Measurements from ENCODE around the gene PHACTR3.

Gene PHACTR3

DNA sequence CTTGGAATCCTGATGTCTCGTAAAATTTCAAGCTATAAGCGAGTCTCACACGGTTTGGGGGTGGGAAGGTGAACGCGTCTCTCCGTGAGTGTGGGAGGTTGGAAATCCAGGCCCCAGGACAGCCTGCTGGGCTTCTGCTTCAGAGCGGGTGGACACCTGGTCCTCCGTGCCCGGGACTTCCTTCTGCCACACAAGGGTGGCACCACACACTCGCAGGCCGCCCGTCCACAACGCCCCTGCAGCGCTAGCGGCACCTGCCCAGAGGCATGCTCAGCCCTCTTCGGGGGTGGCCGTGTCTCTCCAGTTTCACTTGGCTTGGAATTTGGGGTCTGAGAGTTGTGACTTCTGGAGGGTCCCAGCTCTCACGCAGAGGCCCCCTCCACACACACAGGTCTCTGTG lies 151.9 kb downstream of the PHACTR3 start:
- H3K27ac ChIP-seq = no peak overlapping the region
- TF ChIP-seq, protein P1, sequence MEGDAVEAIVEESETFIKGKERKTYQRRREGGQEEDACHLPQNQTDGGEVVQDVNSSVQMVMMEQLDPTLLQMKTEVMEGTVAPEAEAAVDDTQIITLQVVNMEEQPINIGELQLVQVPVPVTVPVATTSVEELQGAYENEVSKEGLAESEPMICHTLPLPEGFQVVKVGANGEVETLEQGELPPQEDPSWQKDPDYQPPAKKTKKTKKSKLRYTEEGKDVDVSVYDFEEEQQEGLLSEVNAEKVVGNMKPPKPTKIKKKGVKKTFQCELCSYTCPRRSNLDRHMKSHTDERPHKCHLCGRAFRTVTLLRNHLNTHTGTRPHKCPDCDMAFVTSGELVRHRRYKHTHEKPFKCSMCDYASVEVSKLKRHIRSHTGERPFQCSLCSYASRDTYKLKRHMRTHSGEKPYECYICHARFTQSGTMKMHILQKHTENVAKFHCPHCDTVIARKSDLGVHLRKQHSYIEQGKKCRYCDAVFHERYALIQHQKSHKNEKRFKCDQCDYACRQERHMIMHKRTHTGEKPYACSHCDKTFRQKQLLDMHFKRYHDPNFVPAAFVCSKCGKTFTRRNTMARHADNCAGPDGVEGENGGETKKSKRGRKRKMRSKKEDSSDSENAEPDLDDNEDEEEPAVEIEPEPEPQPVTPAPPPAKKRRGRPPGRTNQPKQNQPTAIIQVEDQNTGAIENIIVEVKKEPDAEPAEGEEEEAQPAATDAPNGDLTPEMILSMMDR (IDR thresholded peaks at IDR 0.05) = no peak
- no peaks in the 10 kb centered on the region for H3K9me3 ChIP-seq
- H3K36me3 ChIP-seq = no peaks in the 10 kb centered on the region
- no peaks in the 10 kb centered on the region for H3K4me1 ChIP-seq (ENCODE audit: control insufficient read depth in 1 of 2, insufficient read depth in 1 of 2, low read depth in 1 of 2, low read length in 1 of 2)
- H3K4me3 ChIP-seq (ENCODE audit: low read depth in 1 of 2, low read length in 1 of 2) = no peak overlapping the region
- peaks cover 38% of the 10 kb centered on the region for H3K27me3 ChIP-seq

DNA sequence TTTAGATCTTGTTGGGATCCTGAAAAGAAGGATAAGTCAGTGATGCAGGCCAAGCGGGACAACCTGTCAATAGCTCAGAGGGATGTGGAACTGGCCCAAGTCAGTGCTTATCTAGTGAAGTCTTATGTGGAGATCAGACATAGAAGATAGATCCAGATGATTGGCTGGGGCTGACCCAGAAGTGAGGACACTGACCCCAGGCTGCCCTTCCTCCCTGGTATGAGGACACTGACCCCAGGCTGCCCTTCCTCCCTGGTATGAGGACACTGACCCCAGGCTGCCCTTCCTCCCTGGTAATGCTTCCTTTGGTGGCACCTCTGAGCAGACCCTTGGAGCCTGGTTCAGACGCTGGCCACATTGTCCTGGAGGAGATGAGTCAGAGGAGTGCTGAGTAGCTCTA lies 159.7 kb downstream of the PHACTR3 start:
- Histone ChIP-seq H3K4me3 (ENCODE audit: low read depth in 1 of 2, low read length in 1 of 2) (no peak overlapping the region), H3K4me1 (ENCODE audit: control insufficient read depth in 1 of 2, insufficient read depth in 1 of 2, low read depth in 1 of 2, low read length in 1 of 2) (no peaks in the 10 kb centered on the region), H3K9me3 (no peaks in the 10 kb centered on the region), H3K27ac (no peak overlapping the region), H3K36me3 (no peaks in the 10 kb centered on the region), H3K27me3 (peaks cover 5% of the 10 kb centered on the region)
- TF ChIP-seq, protein P1 (IDR thresholded peaks at IDR 0.05) = no peak

DNA sequence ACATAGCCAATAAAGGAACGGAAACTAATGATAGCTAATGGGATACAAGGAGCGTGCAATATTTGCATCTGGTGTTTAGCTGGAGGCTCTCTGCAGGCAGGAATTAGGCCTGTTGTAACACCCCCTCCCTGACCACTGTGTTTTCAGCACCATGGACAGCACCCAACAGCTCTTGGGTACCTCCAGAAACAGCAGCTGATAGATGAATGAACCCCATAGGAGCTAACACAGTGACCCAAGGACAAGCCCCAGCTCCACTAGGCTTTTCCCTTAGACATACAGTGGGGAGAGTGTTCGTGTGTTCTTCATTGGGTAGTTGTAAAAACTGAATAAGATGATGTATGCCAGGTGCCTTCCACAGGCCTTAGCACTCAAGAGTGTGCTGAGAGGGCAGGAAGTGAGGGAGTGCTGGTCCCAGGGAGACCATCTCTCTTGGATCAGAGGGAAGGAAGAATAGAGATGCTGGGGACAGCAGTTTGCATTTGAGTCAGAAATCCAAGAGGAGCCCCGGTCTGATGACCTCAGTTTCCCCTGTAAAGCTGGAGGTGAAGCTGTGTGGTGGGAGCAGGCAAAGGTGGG lies 161.3 kb downstream of the PHACTR3 start:
- Histone ChIP-seq H3K27ac (no peak overlapping the region), H3K36me3 (no peaks in the 10 kb centered on the region), H3K4me1 (ENCODE audit: control insufficient read depth in 1 of 2, insufficient read depth in 1 of 2, low read depth in 1 of 2, low read length in 1 of 2) (no peaks in the 10 kb centered on the region), H3K9me3 (no peaks in the 10 kb centered on the region), H3K27me3 (no peaks in the 10 kb centered on the region), H3K4me3 (ENCODE audit: low read depth in 1 of 2, low read length in 1 of 2) (no peak overlapping the region)
- TF ChIP-seq, protein P1 (IDR thresholded peaks at IDR 0.05) = no peak

DNA sequence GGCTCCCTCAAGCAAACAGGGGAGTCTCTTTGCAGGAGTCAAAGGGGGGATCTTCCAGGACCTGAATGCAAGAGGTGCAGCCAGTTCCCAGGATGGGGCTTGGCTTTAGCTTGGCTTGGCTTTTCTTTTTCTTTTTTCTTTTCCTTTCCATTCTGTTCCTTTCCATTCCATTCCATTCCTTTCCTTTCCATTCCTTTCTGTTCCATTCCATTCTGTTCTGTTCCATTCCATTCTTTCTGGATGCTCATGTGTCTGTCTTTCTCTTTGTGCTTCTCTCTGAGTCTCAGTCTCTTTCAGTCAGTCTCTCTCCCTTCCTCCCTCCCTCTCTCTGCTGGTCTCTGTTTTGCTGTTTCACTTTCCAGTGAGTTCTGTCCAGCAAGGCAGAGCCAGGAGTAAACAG lies 163.3 kb downstream of the PHACTR3 start:
- Histone ChIP-seq H3K9me3 (no peaks in the 10 kb centered on the region), H3K27ac (no peak overlapping the region), H3K4me1 (ENCODE audit: control insufficient read depth in 1 of 2, insufficient read depth in 1 of 2, low read depth in 1 of 2, low read length in 1 of 2) (no peaks in the 10 kb centered on the region), H3K27me3 (no peaks in the 10 kb centered on the region), H3K36me3 (no peaks in the 10 kb centered on the region), H3K4me3 (ENCODE audit: low read depth in 1 of 2, low read length in 1 of 2) (no peak overlapping the region)
- TF ChIP-seq, protein P1 (IDR thresholded peaks at IDR 0.05) = no peak

DNA sequence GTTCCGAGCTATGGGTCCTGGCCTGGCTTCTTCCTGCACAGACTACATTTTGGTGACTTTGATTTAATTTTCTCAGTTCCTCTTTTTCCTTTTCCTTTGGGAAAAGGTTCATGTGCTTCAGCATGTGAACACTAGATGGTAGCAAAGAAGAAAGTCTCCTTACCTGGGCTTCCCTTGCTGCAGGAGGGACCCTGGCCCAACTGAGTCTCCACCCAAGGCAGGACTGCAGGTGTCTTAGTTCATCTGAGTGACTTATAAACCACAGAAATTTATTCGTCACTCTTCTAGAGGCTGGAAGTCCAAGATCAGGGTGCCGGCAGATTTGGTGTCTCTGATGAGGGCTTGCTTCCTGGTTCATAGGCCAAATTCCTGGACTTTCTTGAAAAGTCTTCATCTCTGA lies 165.9 kb downstream of the PHACTR3 start:
- Histone ChIP-seq H3K4me1 (ENCODE audit: control insufficient read depth in 1 of 2, insufficient read depth in 1 of 2, low read depth in 1 of 2, low read length in 1 of 2) (no peaks in the 10 kb centered on the region), H3K27ac (no peak overlapping the region), H3K36me3 (no peaks in the 10 kb centered on the region), H3K27me3 (no peaks in the 10 kb centered on the region), H3K4me3 (ENCODE audit: low read depth in 1 of 2, low read length in 1 of 2) (no peak overlapping the region), H3K9me3 (no peaks in the 10 kb centered on the region)
- TF ChIP-seq, protein P1 (IDR thresholded peaks at IDR 0.05) = no peak

DNA sequence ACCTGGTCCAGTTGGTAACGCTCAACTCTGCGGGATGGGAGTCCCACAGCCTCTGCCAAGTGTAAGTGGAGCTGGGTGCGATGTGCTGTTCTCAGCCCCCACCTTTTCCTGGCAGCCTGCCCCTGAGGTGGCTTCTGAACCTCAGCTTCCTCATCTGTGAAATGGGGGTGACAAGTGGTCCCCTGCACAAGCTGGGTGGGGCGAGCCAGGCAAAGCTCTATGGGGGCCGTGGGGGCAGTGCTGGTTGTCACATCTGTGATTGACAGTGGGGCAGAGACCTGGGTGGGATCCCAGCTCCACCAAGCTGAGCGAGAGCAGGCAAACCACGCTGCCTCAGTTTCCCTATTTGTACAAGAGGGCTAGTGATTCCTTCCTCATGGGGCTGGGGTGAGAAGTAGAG lies 166.5 kb downstream of the PHACTR3 start:
- Histone ChIP-seq H3K9me3 (no peaks in the 10 kb centered on the region), H3K4me3 (ENCODE audit: low read depth in 1 of 2, low read length in 1 of 2) (no peak overlapping the region), H3K27ac (no peak overlapping the region), H3K36me3 (no peaks in the 10 kb centered on the region), H3K4me1 (ENCODE audit: control insufficient read depth in 1 of 2, insufficient read depth in 1 of 2, low read depth in 1 of 2, low read length in 1 of 2) (no peaks in the 10 kb centered on the region), H3K27me3 (no peaks in the 10 kb centered on the region)
- TF ChIP-seq, protein P1 (IDR thresholded peaks at IDR 0.05) = no peak
